HG03432 (cell line): Measurements from ENCODE around the gene SCEL.
"Not testable (repeated sequence)": the region's sequence is repeated elsewhere in the genome, so short reads cannot be mapped to it uniquely, and the experiment has no call there.

Source experiments
- ATAC-seq: cut with Tn5 transposase; IDR thresholded peaks from one replicate; pipeline ENCODE4 v1.9.1; 2021; ENCODE audit warnings: mild to moderate bottlenecking, moderate library complexity; ENCODE audit not compliant: unreplicated experiment

Gene SCEL

DNA sequence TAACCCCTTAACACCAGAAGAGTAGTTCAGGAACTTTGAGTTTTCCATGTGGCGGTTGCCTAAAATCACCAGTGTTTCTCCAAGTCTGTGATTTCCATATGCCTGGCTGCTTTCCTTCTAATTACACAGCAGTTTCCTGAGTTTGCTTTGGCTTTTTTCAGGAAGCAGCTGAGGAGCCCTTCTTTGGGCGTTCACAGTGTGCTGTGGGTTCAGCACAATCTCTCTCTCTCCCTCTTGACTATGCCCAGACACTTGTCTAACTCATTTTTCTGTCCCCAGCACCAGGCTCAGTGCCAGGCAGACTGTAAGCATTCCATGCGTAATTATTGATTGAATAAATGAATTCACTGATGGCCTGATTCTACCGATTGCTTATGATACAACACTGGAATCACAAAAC, 19.7 kb downstream of the SCEL start:
- no peak for ATAC-seq

DNA sequence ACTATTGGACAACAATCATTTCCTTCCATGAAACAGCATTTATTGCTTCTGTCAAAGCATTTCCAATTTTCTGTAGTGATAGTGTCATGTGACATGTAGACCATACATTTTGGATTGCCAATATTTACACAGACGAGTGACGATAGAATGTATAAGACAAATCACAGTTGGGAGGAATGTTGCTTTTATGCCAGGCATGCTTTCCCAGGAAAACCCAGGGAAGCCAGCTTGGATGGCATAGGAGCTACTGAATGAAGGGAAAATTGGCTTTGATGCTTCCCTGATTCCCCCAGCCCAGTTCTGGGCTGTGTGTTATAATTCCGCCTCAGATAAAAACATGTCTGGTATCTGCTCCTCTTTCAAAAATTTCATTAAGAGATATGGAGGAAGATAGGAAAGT, 22.5 kb downstream of the SCEL start:
- no peak for ATAC-seq

DNA sequence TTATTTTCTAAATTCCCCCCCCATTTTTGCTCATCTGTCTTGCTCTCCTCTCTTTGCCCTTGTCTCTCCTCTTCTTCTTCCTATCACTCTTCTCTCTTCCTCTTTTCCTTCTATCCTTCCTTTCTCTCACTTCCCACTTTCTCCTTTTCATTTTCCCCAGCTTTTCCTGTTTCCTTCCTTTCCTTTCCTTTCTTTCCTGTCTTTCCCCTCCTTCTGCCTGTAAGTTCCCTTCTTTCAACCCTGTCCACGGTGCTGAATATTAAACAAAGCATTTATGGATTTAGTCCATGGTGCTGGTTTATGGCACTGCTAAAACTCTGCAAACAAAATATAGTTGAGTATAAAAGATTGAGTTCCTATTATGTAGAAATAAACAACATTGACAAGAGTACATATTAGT, 27.6 kb downstream of the SCEL start:
- no peak for ATAC-seq

DNA sequence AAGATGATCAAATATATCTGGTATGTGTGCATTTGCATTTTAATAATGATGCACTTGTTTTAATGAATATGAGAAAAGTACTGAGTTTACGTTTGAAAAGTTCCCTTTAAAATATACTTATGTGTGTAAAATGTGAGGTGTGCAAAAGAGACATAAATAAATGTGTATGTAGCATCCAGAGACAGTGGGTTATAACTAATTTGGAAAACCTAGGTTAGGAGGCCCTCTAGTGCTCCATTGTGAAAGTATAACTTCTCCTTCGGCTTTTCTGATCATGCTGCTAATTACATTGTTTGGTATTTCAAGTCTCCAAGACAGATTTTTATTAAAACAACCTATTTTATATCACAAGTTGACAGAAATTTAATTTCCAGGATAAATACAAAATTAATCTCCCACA, 30.1 kb downstream of the SCEL start:
- ATAC-seq: peak; percentile 74

DNA sequence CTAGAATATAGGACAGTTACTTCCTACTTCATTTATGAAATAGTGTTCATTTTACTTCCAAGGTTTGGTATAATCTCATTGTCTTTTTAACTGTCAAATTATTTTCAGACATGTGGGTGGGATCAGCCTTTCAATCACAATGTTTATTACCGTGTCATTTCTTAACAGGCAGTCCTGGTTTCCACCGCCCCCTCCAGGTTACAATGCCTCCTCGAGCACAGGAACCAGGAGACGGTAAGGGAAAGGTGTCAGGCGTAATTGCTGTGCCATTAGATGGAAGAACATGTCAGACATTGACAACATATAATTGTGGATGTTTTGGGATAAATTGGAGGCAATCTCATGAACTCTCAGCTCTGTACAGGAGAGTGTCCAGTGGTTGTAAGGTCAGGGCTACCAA, 36.5 kb downstream of the SCEL start:
- ATAC-seq: no peak

DNA sequence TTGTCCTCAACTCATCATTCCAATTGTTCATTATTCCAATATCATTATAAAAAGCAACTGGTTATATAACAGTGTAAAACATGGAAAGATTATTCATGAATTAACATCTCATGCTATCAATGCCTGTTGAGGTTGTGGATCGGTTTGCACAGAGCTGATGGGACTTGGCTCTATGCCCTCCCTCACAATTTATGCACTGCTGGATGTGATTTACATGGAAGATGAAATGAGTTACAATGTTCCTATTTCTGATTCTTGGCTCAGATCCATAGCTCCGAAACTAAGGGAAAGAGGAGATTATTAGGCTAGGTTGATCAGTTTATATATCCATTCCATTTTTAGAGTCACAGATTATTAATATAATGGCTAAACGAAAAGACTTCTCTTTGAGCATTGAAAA, 38.6 kb downstream of the SCEL start:
- ATAC-seq: no peak

DNA sequence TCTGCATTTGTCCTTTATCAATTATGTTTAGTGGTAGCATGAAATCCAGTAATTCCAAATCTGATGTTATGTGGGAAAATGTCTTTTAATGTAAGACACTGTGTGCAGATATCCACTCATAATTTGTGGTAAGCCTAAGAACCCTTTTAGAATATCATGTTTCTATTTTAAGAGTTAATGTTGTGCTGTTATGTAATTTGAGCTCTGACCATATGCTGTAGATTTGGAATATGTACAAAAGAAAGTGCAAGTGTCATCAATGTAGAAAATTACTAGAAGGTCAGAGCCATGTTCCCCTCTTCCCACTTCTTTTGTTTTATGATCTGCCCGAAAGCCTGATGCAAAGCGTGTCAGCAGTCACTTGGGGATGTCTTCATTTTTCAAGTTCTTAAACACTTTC, 44.5 kb downstream of the SCEL start:
- ATAC-seq: no peak

DNA sequence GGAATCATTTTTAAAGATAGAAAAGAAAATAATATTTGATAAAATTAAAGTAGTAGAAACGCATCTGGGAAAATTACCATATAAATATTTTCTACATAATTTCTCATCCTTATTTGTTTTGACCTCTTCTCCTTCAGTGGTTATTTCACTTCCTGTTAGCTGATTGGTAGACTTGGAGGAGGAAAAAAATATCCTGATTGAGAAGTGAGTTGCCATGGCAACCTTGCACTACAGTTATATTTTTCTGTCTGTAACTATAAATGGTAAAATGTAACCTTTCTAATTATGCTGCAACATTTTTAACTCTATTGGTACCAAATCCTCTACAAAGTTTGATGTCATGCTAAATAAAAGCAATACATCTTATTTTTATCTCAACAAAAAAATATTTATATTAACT, 45.2 kb downstream of the SCEL start:
- no peak for ATAC-seq

DNA sequence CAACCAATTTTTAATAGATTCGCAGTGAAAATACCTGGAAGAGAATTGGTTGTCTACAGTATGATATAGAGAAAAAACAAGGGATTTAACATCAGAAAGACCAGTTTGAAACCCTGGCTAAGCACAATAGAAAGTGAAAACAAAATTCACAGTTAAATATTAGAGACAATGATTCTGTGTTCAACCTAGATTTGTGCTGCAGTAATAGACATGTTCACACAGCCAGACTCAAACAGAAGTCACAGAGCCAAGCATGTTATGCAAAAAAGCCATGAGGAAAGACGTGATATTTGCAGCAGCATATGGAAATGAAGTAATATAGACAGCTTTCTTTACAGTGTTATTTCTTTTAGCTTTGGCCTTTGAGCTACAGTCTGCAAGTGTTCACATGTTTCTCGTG, 48.1 kb downstream of the SCEL start:
- ATAC-seq: peak; percentile 68

DNA sequence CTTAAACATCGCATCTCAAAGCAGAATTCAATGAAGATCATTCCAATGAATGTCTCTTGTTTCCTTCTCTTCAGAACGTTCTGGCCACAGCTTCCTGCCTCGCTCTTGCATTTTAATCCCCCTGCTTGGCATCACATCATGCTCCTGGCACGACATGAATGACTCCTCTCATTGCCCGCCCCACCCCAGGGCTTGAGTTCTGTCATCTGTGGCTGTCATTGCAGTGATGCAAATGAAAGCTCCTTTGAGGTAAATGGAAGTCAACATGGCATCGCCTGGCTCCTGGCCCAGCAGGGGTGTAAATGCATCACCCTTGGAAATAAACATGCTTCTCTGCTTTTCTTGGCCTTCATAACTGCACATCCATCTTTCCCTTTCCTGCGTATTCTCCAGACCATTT, 48.6 kb downstream of the SCEL start:
- peak; percentile 28 for ATAC-seq

DNA sequence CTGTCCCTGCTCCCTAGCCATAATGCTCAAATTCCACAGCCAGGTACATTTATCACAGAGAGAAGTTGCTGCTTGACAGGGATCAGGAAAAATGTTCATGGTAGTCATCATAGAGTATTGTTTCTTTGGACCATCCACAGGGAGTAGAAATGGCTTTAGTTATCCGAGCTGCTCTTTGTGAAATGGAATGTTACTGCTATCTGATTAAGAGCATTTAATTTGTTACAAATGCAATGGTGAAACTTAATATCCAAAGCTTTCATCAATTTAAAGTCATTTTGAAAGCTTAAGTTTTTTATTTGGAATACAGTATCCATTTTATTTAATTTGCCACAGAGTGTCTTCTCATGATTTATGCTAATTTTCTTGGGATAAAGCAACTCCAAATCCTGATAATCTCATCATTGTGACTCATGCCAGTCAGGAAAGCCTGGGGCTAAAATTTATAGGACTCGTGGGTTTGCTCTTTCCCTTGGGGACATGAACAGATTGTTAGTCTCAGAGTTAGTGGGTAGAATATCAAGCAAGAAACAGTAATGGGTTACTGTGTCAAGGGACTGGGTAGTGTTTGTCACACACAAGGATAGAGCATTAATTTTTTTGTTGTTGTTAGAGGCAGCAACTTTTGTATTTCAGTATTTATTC, 59.8 kb downstream of the SCEL start:
- no peak for ATAC-seq

DNA sequence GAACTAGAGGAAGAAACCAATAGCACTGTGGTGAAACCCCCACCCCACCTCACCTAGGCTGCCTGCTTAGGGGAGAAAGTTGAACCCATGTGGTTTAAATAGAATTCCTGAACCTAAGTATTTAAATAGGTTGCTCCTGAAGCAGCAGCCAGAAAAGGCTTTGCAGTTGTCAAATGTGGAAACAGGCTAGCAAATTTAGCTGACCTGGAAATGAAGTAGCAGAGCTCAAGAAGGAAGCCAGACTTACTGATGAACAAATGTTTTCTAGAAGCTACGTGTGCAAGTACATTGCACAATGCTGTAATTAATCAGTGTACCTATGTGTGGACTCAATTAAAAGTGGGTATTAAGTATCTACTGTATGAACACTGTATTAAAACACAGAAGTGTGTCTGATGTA, 61.3 kb downstream of the SCEL start:
- ATAC-seq: no peak

DNA sequence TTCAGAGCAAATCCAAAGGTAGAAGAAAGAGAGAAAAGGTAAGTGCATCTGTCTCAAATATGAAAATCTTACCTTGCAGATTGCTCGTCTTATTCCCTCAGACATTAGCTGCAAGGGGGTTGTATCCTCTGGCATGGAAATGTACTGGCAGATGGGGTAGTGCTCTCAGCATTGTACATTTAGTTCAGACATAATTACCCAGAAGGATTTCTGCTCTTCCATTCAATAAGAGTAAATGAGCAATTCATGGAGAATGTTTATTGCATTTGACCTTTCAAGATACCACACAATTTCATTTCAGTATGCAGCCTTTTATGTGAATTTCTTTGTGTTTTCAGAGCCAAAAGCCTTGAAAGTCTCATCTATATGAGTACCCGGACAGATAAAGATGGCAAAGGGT, 63.8 kb downstream of the SCEL start:
- no peak for ATAC-seq

DNA sequence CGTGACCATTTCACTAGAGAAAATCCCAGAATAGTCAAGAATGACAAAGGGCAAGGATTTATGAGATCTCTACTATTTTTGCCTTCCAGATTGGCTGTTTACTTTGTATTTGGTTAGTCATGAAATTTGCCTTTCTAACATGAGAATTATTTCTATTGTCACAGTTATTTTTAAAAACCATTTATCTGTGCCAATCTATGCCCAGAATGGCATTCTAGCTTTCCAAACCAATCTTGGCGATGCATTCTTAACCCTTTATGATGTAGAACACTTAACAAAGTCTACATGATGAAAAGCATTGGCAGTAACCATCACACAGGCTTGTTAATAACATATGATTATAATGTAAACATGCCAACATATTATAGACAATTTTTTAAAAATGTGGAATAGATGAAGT, 65.2 kb downstream of the SCEL start:
- no peak for ATAC-seq

DNA sequence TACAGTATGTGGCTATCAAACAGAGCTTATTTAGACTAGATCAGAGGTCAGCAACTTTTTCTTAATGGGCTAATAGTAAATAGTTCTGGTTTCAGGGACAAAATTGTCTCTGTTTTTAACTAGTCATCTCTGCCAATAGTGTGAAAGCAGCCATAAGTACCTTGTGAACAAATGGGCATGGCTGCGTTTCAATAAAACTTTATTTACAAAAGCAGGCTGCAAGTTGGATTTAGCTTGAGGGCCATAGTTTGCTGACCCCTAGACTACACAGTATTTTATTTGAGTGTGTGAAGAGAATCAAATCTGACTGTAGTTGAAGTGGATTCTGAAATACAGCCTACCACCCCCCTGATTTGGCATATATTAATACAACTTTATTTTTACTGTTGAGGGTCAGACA, 75.6 kb downstream of the SCEL start:
- no peak for ATAC-seq

DNA sequence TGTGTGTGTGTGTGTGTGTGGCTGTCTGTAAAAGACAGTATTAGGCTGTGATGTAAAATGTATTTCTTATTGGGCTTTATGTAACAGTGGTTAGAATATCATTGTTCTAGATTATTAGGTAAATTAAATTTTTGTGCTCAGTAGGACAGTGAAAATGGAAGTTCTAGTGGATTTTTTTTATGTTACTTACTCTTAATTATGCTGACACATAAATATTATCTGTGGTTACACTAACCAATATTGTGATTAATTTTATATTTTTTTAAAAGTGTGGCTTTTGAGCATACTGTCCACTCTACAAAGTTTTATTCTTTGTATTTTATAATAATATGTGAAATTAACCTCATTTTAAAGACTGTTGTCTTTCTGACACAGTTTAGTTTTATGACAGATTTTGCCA, 80.5 kb downstream of the SCEL start:
- ATAC-seq: no peak

DNA sequence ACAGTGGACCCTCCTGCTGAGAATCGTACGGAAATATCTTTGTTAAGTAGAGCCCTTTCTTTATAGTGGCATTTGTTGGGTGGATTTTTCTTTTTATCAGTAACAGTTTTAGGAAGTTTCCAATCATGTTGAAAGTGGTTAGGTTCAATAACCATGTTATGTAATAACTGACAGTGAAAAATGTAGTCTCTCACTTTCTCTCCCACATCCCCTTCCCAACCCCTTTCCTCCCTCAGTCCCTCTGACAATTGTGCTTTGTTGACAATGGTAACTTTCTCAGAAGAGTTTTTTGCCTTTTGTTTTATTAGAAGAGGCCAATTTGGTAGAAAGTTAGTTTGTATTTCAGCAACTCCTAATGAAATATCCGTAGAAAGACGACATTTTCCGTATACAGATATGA, 84.1 kb downstream of the SCEL start:
- no peak for ATAC-seq

DNA sequence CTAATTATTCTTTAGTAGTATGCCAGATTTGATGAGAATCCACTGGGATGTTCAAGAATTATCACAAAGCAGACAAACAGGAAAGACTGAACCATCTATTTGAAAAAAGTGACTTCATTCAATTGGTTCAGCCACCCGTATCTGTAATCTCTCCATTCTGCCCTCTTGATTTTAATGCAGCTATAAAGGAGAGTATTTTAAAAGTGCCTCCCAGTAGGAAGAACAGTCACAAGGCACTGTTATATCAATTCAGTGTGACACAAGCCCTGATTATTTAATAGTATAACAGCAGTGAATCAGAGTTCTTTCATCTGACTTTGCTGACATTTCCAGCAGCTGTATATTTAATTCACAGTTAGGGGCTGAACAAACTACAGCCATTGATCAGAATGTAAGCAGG, 84.6 kb downstream of the SCEL start:
- ATAC-seq: no peak

DNA sequence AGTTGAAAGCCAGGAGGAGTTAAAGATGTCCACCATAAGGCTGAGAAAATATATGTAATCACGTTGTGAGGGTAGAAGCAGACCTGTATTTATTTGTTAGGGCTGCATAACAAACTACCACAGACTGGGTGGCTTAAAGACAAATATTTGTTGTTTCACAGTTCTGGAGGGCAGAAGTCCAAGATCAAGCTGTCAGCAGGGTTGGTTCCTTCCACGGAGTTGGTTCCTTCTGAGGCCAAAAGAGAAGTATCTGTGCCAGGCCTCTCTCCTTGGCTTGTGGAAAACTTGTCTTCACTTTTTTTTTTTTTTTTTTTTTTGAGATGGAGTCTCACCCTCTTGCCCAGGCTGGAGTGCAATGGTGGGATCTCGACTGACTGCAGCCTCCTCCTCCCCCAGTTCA, 88.3 kb downstream of the SCEL start:
- ATAC-seq: no peak

DNA sequence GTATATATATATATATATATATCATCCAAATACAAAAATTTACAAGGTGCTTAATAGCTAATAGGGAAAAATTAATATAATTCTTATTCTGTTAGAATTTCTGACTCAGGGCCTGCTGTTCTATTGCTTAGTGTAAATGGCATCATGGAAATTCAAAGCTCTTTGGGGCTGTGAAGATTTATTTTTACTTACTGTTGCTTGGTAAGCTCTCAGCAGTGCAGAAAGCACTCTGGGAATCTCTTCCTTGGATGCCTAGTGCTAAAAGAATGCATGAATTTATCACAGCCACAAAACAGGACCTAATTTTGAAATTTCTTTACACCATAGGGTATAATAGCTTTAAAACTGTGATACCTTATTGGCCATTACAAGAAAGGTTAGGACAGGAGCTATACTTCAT, 92.7 kb downstream of the SCEL start:
- no peak for ATAC-seq

DNA sequence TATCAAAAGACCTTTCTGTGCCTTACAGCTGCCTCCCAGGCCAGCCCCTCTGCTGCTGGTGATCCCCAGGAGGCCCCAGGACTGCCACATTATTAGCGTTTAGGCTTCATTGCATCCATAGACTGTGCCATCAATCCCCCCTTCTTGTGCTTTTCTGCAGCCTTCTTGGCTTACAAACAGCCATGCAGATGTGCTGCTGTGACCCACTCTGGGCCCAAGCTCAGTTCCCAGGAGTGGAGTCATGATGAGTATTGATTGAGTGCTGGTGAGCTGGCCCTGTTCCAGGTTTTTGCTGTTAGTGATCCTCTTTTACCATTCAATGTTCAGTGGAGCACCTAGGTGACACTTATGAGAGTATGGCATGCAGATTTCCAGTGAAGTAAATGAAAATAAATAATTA, 102.1 kb downstream of the SCEL start:
- ATAC-seq: no peak

DNA sequence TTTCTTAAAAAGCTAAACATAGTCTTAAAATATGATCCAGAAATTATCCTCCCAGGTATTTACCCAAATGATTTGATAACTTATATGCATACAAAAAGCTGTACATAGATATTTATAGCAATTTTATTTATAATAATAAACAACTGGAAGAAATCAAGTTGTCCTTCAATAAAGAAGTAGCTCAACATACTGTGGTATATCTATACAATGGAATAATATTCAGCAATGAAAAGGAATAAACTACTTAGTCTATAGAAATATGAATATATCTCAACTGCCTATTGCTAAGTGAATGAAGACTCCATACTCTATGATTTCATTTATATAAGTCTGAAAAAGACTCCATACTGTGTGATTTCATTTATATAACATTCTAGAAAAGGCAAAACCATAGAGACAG, 114.9 kb downstream of the SCEL start:
- no peak for ATAC-seq

DNA sequence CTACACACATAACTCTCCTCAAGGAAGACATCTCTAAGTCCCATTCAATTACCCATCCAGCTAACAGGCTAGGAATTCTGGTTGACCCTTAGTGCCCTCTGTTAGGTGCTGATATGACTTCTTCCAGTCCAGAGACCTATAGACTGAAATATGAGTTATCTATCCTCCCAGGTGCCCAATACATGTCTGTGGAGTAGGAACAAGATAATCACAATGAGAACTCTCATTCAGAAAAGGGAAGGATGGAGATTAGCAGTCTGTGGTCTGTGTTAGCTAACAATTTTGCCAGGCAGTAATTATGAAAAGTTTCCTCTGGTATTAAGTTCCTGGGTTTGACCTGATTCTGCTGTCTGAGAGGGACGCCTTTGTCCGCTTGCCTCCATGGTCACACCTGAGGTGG, 117.8 kb downstream of the SCEL start:
- no peak for ATAC-seq

DNA sequence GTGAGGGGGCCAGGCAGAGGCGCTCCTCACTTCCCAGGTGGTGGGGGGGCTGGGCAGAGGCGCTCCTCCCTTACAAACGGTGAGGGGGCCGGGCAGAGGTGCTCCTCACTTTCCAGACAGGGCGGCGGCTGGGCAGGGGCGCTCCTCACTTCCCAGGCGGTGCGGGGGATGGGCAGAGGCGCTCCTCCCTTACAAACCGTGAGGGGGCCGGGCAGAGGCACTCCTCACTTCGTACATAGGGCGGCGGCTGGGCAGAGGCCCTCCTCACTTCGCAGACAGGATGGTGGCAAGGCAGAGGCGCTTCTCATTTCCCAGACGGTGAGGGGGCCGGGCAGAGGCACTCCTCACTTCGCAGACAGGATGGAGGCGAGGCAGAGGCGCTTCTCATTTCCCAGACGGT, 124.5 kb downstream of the SCEL start:
- not testable (repeated sequence) for ATAC-seq
